DOHH2 (cell line): ENCODE data around the gene USP2.

Experiments
- EZH2phosphoT487 ChIP-seq: fragments of 200-600 bp; sonication (generic); IDR thresholded peaks from 2 replicates; pipeline ENCODE4 v1.6.1; 2017; ENCODE audit warnings: borderline replicate concordance, mild to moderate bottlenecking, antibody characterized with exemption, low read length, moderate library complexity, mixed read lengths
- TF ChIP-seq, protein P1 (sequence below): fragments of 200-600 bp; sonication (generic); IDR thresholded peaks from one replicate; pipeline ENCODE4 v1.5.1; 2014; ENCODE audit warnings: antibody characterized with exemption, mild to moderate bottlenecking, low read depth, low read length; ENCODE audit not compliant: poor library complexity, severe bottlenecking

DNA sequence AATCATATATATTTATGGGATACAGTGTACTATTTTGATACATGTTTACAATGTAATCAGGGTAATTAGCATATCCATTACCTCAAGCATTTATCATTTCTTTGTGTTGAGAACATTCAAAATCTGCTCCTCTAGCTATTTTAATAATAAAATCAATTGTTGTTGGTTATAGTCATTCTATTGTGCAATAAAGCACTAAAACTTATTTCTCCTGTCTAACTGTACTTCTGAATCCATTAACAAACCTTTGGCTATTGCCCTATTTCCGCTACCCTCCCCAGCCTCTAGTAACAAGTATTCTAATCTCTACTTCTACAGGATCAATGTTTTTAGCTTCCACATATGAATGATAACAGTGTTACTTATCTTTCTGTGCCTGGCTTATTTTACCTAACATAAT is 15.3 kb upstream of the USP2 start:
- TF ChIP-seq, protein P1, sequence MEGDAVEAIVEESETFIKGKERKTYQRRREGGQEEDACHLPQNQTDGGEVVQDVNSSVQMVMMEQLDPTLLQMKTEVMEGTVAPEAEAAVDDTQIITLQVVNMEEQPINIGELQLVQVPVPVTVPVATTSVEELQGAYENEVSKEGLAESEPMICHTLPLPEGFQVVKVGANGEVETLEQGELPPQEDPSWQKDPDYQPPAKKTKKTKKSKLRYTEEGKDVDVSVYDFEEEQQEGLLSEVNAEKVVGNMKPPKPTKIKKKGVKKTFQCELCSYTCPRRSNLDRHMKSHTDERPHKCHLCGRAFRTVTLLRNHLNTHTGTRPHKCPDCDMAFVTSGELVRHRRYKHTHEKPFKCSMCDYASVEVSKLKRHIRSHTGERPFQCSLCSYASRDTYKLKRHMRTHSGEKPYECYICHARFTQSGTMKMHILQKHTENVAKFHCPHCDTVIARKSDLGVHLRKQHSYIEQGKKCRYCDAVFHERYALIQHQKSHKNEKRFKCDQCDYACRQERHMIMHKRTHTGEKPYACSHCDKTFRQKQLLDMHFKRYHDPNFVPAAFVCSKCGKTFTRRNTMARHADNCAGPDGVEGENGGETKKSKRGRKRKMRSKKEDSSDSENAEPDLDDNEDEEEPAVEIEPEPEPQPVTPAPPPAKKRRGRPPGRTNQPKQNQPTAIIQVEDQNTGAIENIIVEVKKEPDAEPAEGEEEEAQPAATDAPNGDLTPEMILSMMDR, result no peak
- TF ChIP-seq EZH2phosphoT487, result no peak
